Fibroblast of mammary gland (primary cell): ENCODE data around the gene TIMP2.
A peak's percentile ranks its signal among the peaks of the same experiment; 100 is the strongest.
"Not testable (repeated sequence)": the region's sequence is repeated elsewhere in the genome, so short reads cannot be mapped to it uniquely, and the experiment has no call there.

Experiments
- DNase-seq: peaks from one replicate; pipeline ENCODE4 v3.0.0-alpha.2; 2010; ENCODE audit warnings: low read depth
- H3K4me3 ChIP-seq: 2 replicates; pipeline ENCODE4 v1.5.1; 2011; ENCODE audit warnings: low read depth, mild to moderate bottlenecking, low read length, moderate library complexity; ENCODE audit not compliant: control insufficient read depth
- CTCF ChIP-seq: conservative IDR thresholded peaks from 2 replicates; pipeline ENCODE4 v1.5.1; 2011; ENCODE audit warnings: low read depth, low read length, inconsistent platforms; ENCODE audit not compliant: control insufficient read depth, insufficient read depth

TIMP2 gene

GRCh38 chr17:78872486-78872885, 52.7 kb downstream of the TIMP2 start:
- no peak overlapping the region for H3K4me3 ChIP-seq
- no peak for TF ChIP-seq CTCF
- DNase-seq: no peak

GRCh38 chr17:78870621-78871020, 54.6 kb downstream of the TIMP2 start:
- no peak for TF ChIP-seq CTCF
- DNase-seq: no peak
- no peak overlapping the region for H3K4me3 ChIP-seq

GRCh38 chr17:78868391-78868790, 56.8 kb downstream of the TIMP2 start:
- TF ChIP-seq CTCF: no peak
- H3K4me3 ChIP-seq: no peak overlapping the region
- DNase-seq: peak; percentile 90

- H3K4me3 ChIP-seq, DNase-seq: not testable (repeated sequence)
These were observed 58.1 kb downstream of the TIMP2 start for GRCh38 chr17:78867046-78867445.

- TF ChIP-seq CTCF: peak; percentile 85
- DNase-seq: peak; percentile 83
- H3K4me3 ChIP-seq: no peak overlapping the region
These were observed 59.4 kb downstream of the TIMP2 start for GRCh38 chr17:78865682-78866390.

- DNase-seq: no peak
- no peak overlapping the region for H3K4me3 ChIP-seq
- TF ChIP-seq CTCF: no peak
These were observed 61.1 kb downstream of the TIMP2 start for GRCh38 chr17:78864117-78864516.

- no peak overlapping the region for H3K4me3 ChIP-seq
- DNase-seq: peak; percentile 98
- no peak for TF ChIP-seq CTCF
These were observed 62.8 kb downstream of the TIMP2 start for GRCh38 chr17:78862073-78863023.
